ENCODE data around the gene CNPY3.

DNA sequence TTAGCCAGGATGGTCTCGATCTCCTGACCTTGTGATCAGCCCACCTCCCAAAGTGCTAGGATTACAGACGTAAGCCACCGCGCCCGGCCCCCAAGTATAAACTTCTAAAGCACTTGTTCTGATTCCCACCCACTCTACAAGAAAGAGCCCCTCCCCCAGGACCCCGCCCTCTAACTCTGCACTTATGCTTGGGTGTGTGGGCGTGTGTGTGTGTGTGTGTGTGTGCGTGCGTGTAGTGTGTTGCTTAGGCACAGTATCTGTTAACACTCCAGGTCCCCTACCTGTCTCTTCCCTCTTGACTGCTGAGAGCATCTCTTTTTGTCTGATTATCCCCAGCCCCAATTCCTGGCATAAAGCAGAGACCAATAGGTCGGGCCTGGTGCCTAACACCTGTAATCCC lies 19.4 kb upstream of the CNPY3 start:
- TF ChIP-seq, protein P1, sequence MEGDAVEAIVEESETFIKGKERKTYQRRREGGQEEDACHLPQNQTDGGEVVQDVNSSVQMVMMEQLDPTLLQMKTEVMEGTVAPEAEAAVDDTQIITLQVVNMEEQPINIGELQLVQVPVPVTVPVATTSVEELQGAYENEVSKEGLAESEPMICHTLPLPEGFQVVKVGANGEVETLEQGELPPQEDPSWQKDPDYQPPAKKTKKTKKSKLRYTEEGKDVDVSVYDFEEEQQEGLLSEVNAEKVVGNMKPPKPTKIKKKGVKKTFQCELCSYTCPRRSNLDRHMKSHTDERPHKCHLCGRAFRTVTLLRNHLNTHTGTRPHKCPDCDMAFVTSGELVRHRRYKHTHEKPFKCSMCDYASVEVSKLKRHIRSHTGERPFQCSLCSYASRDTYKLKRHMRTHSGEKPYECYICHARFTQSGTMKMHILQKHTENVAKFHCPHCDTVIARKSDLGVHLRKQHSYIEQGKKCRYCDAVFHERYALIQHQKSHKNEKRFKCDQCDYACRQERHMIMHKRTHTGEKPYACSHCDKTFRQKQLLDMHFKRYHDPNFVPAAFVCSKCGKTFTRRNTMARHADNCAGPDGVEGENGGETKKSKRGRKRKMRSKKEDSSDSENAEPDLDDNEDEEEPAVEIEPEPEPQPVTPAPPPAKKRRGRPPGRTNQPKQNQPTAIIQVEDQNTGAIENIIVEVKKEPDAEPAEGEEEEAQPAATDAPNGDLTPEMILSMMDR (IDR thresholded peaks at IDR 0.05), result no peak
- no peak for TF ChIP-seq POLR2A (IDR thresholded peaks at IDR 0.05)
- TF ChIP-seq POLR2AphosphoS5 (IDR thresholded peaks at IDR 0.05), result no peak

Measured in breast epithelium (tissue), 3 donors.